Astrocyte of the spinal cord (primary cell): ENCODE data around the gene PDE7B.
A peak's percentile ranks its signal among the peaks of the same experiment; 100 is the strongest.

Source experiments
- DNase-seq: peaks from one replicate; pipeline ENCODE4 v3.0.0; 2011; ENCODE audit warnings: low read depth, low spot score
- H3K4me3 ChIP-seq: 2 replicates; pipeline ENCODE4 v1.5.1; 2011; ENCODE audit warnings: low read depth, mild to moderate bottlenecking, low read length, moderate library complexity
- in situ Hi-C: cut with HindIII; loops from 2 replicates; pipeline ENCODE4 v1.10.0; 2017; ENCODE audit warnings: low sequenced_read_pairs
- TF ChIP-seq, protein P1 (sequence below): IDR thresholded peaks from 2 replicates; pipeline ENCODE4 v1.5.1; 2012; ENCODE audit warnings: low read depth, mild to moderate bottlenecking, low read length, inconsistent platforms

PDE7B gene

DNA sequence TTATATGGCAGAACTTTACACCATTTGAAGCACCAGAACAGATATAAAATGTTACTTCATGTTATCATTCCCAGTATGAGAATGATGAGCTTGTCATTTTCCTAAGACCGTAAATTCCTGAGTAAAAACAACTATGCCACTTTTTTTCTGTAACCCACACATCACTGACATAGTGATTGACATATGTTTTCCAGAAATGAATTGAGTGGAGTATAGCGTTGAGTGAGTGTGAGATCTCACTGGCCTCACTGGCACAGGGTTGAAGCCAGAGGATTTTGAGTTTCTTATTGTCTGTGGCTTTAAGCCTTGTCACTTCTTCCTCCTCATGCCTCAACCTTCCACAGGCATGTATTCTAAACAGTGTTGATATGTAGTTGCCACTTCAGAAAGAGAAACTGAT is 62.3 kb downstream of the PDE7B start:
- TF ChIP-seq, protein P1, sequence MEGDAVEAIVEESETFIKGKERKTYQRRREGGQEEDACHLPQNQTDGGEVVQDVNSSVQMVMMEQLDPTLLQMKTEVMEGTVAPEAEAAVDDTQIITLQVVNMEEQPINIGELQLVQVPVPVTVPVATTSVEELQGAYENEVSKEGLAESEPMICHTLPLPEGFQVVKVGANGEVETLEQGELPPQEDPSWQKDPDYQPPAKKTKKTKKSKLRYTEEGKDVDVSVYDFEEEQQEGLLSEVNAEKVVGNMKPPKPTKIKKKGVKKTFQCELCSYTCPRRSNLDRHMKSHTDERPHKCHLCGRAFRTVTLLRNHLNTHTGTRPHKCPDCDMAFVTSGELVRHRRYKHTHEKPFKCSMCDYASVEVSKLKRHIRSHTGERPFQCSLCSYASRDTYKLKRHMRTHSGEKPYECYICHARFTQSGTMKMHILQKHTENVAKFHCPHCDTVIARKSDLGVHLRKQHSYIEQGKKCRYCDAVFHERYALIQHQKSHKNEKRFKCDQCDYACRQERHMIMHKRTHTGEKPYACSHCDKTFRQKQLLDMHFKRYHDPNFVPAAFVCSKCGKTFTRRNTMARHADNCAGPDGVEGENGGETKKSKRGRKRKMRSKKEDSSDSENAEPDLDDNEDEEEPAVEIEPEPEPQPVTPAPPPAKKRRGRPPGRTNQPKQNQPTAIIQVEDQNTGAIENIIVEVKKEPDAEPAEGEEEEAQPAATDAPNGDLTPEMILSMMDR: no peak
- no peak overlapping the region for H3K4me3 ChIP-seq
- in situ Hi-C loops: no loop called here
- no peak for DNase-seq

- TF ChIP-seq, protein P1: no peak
- DNase-seq: no peak
Observed at GRCh38 chr6:135919026-135919425, 67.5 kb downstream of the PDE7B start.

GRCh38 chr6:135920689-135921088 is 69.2 kb downstream of the PDE7B start:
- TF ChIP-seq, protein P1: no peak
- in situ Hi-C loops: no loop called here
- no peak overlapping the region for H3K4me3 ChIP-seq
- peak; percentile 36 for DNase-seq

More at GRCh38 chr6:135919026-135919425, 67.5 kb downstream of the PDE7B start:
- no peak overlapping the region for H3K4me3 ChIP-seq
- in situ Hi-C loops: no loop called here

DNA sequence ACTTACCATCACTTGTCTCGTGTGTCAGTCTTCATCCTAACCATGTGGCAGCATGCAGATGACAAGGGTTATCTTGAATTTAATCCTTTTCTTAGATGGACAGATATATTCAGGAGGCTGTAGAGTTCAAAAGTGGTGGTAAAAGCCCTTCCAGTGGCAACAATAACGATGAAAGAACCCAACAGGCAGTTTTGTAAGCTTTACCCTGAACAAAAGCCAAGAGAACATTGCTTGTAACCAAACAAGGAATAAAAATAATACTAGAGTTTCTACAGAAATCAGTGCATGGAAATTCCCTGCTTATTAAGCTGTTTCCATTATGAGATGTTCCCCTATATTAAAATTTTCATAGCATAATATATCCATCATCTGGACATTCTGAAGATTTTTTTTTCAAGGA is 69.7 kb downstream of the PDE7B start:
- TF ChIP-seq, protein P1: no peak
- DNase-seq: peak; percentile 54
- in situ Hi-C loops: no loop called here
- no peak overlapping the region for H3K4me3 ChIP-seq

GRCh38 chr6:135922174-135922573 is 70.7 kb downstream of the PDE7B start:
- TF ChIP-seq, protein P1: no peak
- DNase-seq: peak; percentile 98
- in situ Hi-C loops: no loop called here
- no peak overlapping the region for H3K4me3 ChIP-seq

- TF ChIP-seq, protein P1: no peak
- in situ Hi-C loops: no loop called here
- DNase-seq: peak; percentile 87
- no peak overlapping the region for H3K4me3 ChIP-seq
Observed at GRCh38 chr6:135922746-135923145, 71.2 kb downstream of the PDE7B start.

GRCh38 chr6:135932651-135933050 is 81.2 kb downstream of the PDE7B start:
- H3K4me3 ChIP-seq: no peak overlapping the region
- in situ Hi-C loops: no loop called here
- TF ChIP-seq, protein P1: no peak
- no peak for DNase-seq
